CD4-positive, alpha-beta T cell (primary cell): Measurements from ENCODE around the gene PTGR2. TPM values are rescaled to one million over a fixed set of nuclear protein-coding genes. Genes with fewer than 3 reads are reported as not detected.

Experiments used
- ATAC-seq: fragments of 200-7000 bp; cut with Tn5 transposase; one replicate; pipeline ENCODE4 v1.10.0; 2022; ENCODE audit warnings: mild to moderate bottlenecking; ENCODE audit not compliant: poor library complexity
- CTCF ChIA-PET: fragments of 350-600 bp; sonication (Branson Sonifier 250); formaldehyde crosslinking; loops from one replicate; lab custom pipeline; 2021; ENCODE audit warnings: antibody characterized with exemption, inconsistent platforms; lab: Charles Lee
- POLR2A ChIA-PET: fragments of 350-600 bp; sonication (Branson Sonifier 250); formaldehyde crosslinking; loops from one replicate; lab custom pipeline; 2021; ENCODE audit warnings: antibody characterized with exemption, inconsistent platforms; lab: Charles Lee
- DNase-seq, 14 experiments: peaks; one replicate each; pipeline ENCODE4 v3.0.0-alpha.2; 2013 to 2020; ENCODE audit warnings: mixed read lengths in 2 of 14
- H3K27ac ChIP-seq, 2 donors: one replicate each; pipeline versions ENCODE4 v1.5.1 to v1.7.0; 2013; ENCODE audit warnings: low read length in 2 of 2, low read depth in 1 of 2, mild to moderate bottlenecking in 1 of 2
- H3K27me3 ChIP-seq, 2 experiments: 1 replicate in 1 of 2; 2 replicates in 1 of 2; pipeline versions ENCODE4 v1.6.1 to v1.7.0; 2013; ENCODE audit warnings: low read length in 2 of 2, control low read depth in 1 of 2, mild to moderate bottlenecking in 1 of 2, moderate library complexity in 1 of 2; ENCODE audit not compliant: insufficient read depth in 2 of 2, control insufficient read depth in 1 of 2
- H3K36me3 ChIP-seq: one replicate; pipeline ENCODE4 v1.6.1; 2013; ENCODE audit warnings: low read length, control low read depth; ENCODE audit not compliant: insufficient read depth
- H3K4me1 ChIP-seq: one replicate; pipeline ENCODE4 v1.6.1; 2013; ENCODE audit warnings: low read length, control low read depth; ENCODE audit not compliant: insufficient read depth
- H3K4me3 ChIP-seq: one replicate; pipeline ENCODE4 v1.5.1; 2013; ENCODE audit warnings: mild to moderate bottlenecking, low read length, moderate library complexity
- H3K9me3 ChIP-seq, 2 experiments: 1 replicate in 1 of 2; 2 replicates in 1 of 2; pipeline versions ENCODE4 v1.6.1 to v1.7.0; 2013; ENCODE audit warnings: low read length in 2 of 2, mild to moderate bottlenecking in 2 of 2, control low read depth in 1 of 2, moderate library complexity in 1 of 2; ENCODE audit not compliant: control insufficient read depth in 1 of 2, insufficient read depth in 1 of 2
- H3K27ac Mint-ChIP-seq: one replicate; pipeline ENCODE4 v1.8.0; 2020; ENCODE audit warnings: mixed read lengths
- H3K27me3 Mint-ChIP-seq: one replicate; pipeline ENCODE4 v1.8.0; 2021; ENCODE audit warnings: mixed read lengths
- H3K36me3 Mint-ChIP-seq: one replicate; pipeline ENCODE4 v1.8.0; 2021; ENCODE audit warnings: low read depth, mixed read lengths
- H3K4me1 Mint-ChIP-seq: one replicate; pipeline ENCODE4 v1.8.0; 2021; ENCODE audit warnings: low read depth, mixed read lengths
- H3K4me3 Mint-ChIP-seq: one replicate; pipeline ENCODE4 v1.8.0; 2020; ENCODE audit warnings: mild to moderate bottlenecking, mixed read lengths
- H3K9me3 Mint-ChIP-seq: one replicate; pipeline ENCODE4 v1.8.0; 2020; ENCODE audit warnings: mixed read lengths
- CTCF ChIP-seq: fragments of 200-600 bp; IDR thresholded peaks from one replicate; pipeline ENCODE4 v1.8.0; 2022; ENCODE audit warnings: antibody characterized with exemption, mild to moderate bottlenecking
- intact Hi-C, 2 experiments: fragments of 100-400 bp; cut with DNase I in 1 of 2; cut with micrococcal nuclease in 1 of 2; formaldehyde crosslinking; loops; one replicate each; pipeline versions ENCODE4 v1.15.1 to v1.9.0; 2023 to 2025; cut with DNase I, micrococcal nuclease
- total RNA-seq, 174 experiments: library from RNA in 2 of 174; stranded (reverse) in 2 of 174; gene quantifications; one replicate each; pipeline ENCODE4 v1.2.3 and lab custom pipeline; 2021 to 2026

PTGR2 gene
- total RNA-seq, 2 experiments from 2014 or later, result 0.70 to 1.1 TPM

- peaks cover 3% of the 10 kb centered on the region for H3K36me3 Mint-ChIP-seq
- DNase-seq (no peak), ATAC-seq (no peak)
- no peaks in the 10 kb centered on the region for H3K9me3 Mint-ChIP-seq
- ChIA-PET POLR2A (interaction anchor here (1.0 kb wide), 1 partner anchor 28 kb away, joined by 3 read pairs; the partner anchor contains the start of gene PTGR2), CTCF (interaction anchor here (1.4 kb wide), 1 partner anchor 28 kb away, joined by 3 read pairs; the partner anchor contains the start of gene PTGR2)
- H3K36me3 ChIP-seq, result no peaks in the 10 kb centered on the region
- no peak overlapping the region for H3K27ac Mint-ChIP-seq
- H3K27me3 ChIP-seq, result no peaks in the 10 kb centered on the region
- H3K4me3 ChIP-seq, result no peak overlapping the region
- TF ChIP-seq CTCF, result no peak
- no peaks in the 10 kb centered on the region for H3K4me1 ChIP-seq
- H3K4me3 Mint-ChIP-seq, result no peak overlapping the region
- H3K4me1 Mint-ChIP-seq, result no peaks in the 10 kb centered on the region
- no peak overlapping the region for H3K27ac ChIP-seq
- intact Hi-C loops, result no loop called here
- no peaks in the 10 kb centered on the region for H3K9me3 ChIP-seq
- no peaks in the 10 kb centered on the region for H3K27me3 Mint-ChIP-seq
Observed at GRCh38 chr14:73879027-73879426, 27.4 kb downstream of the PTGR2 start.

- Histone ChIP-seq H3K4me3 (no peak overlapping the region), H3K27me3 (no peaks in the 10 kb centered on the region), H3K36me3 (no peaks in the 10 kb centered on the region), H3K27ac (no peak overlapping the region), H3K4me1 (peaks cover 21% of the 10 kb centered on the region), H3K9me3 (no peaks in the 10 kb centered on the region)
- Mint-ChIP-seq H3K4me3 (peak overlapping the region; percentile 78), H3K4me1 (peaks cover 45% of the 10 kb centered on the region), H3K36me3 (peaks cover 18% of the 10 kb centered on the region), H3K27ac (peak overlapping the region; percentile 94), H3K9me3 (no peaks in the 10 kb centered on the region), H3K27me3 (no peaks in the 10 kb centered on the region)
- no peak for ATAC-seq
- ChIA-PET POLR2A (no interaction called here), CTCF (no interaction called here)
- no peak for TF ChIP-seq CTCF
- no peak for DNase-seq
- intact Hi-C loops, result loop anchor here (5.0 to 10.0 kb wide), 2 partner anchors 32 to 160 kb away; partner anchors contain the start of gene PTGR2 (in 1 of the 2)
Observed at GRCh38 chr14:73884438-73885190, 33.0 kb downstream of the PTGR2 start.

GRCh38 chr14:73886449-73887317 is 35.1 kb downstream of the PTGR2 start, which contains the start of gene ZNF410:
Gene ZNF410, plus strand, starts transcription at chr14:73886859. Its CDS starts 5,317 bp downstream, at chr14:73892176.
- POLR2A ChIA-PET, result interaction anchor here (0.6 to 3.8 kb wide), 13 partner anchors 17 to 428 kb away, joined by 3 to 31 read pairs (median 6); partner anchors contain the start of genes ACOT6, BBOF1, COQ6 and ENTPD5
- CTCF ChIA-PET, result interaction anchor here (0.6 to 1.2 kb wide), 3 partner anchors 27 to 153 kb away, joined by 3 read pairs; no protein-coding TSS in a partner anchor
- no peaks in the 10 kb centered on the region for H3K9me3 Mint-ChIP-seq
- H3K27me3 Mint-ChIP-seq, result no peaks in the 10 kb centered on the region
- Histone ChIP-seq H3K27ac (peak within 1 kb of the TSS; percentile 93 to 98), H3K9me3 (no peaks in the 10 kb centered on the region), H3K4me1 (peaks cover 21% of the 10 kb centered on the region), H3K4me3 (peak within 1 kb of the TSS; percentile 98), H3K27me3 (no peaks in the 10 kb centered on the region), H3K36me3 (peaks cover 3% of the 10 kb centered on the region)
- no peak for TF ChIP-seq CTCF
- DNase-seq (peak; percentile 66 to 96 (median 78)), ATAC-seq (peak; percentile 97)
- intact Hi-C loops, result loop anchor here (1.0 to 10.0 kb wide), 4 partner anchors 34 to 162 kb away; partner anchors contain the start of genes BBOF1 (in 1 of the 2), ENTPD5 (in 1 of the 2) and PTGR2 (in 1 of the 2)
- peaks cover 49% of the 10 kb centered on the region for H3K4me1 Mint-ChIP-seq
- peaks cover 23% of the 10 kb centered on the region for H3K36me3 Mint-ChIP-seq
- peak within 1 kb of the TSS; percentile 98 for H3K4me3 Mint-ChIP-seq
- H3K27ac Mint-ChIP-seq, result peak within 1 kb of the TSS; percentile 94
